ENCODE data around the gene CDK2.
"Not testable (repeated sequence)": the region's sequence is repeated elsewhere in the genome, so short reads cannot be mapped to it uniquely, and the experiment has no call there.

Gene CDK2

DNA sequence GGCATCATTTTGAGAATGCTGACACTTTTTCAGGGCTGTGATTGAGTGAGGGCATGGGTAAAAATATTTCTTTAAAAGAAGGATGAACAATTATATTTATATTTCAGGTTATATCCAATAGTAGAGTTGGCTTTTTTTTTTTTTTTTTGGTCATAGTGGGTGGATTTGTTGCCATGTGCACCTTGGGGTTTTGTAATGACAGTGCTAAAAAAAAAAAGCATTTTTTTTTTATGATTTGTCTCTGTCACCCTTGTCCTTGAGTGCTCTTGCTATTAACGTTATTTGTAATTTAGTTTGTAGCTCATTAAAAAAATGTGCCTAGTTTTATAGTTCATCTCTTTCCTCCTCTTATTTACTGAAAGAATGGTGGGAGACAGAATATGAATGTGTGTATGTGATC lies 5.8 kb downstream of the CDK2 start:
- TF ChIP-seq, protein P1, sequence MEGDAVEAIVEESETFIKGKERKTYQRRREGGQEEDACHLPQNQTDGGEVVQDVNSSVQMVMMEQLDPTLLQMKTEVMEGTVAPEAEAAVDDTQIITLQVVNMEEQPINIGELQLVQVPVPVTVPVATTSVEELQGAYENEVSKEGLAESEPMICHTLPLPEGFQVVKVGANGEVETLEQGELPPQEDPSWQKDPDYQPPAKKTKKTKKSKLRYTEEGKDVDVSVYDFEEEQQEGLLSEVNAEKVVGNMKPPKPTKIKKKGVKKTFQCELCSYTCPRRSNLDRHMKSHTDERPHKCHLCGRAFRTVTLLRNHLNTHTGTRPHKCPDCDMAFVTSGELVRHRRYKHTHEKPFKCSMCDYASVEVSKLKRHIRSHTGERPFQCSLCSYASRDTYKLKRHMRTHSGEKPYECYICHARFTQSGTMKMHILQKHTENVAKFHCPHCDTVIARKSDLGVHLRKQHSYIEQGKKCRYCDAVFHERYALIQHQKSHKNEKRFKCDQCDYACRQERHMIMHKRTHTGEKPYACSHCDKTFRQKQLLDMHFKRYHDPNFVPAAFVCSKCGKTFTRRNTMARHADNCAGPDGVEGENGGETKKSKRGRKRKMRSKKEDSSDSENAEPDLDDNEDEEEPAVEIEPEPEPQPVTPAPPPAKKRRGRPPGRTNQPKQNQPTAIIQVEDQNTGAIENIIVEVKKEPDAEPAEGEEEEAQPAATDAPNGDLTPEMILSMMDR (IDR thresholded peaks at IDR 0.05) = no peak
- H3K27ac ChIP-seq = peak overlapping the region; percentile 90 to 97
- no peak for DNase-seq (ENCODE audit: low spot score)
- H3K4me3 ChIP-seq = peak overlapping the region; percentile 78

DNA sequence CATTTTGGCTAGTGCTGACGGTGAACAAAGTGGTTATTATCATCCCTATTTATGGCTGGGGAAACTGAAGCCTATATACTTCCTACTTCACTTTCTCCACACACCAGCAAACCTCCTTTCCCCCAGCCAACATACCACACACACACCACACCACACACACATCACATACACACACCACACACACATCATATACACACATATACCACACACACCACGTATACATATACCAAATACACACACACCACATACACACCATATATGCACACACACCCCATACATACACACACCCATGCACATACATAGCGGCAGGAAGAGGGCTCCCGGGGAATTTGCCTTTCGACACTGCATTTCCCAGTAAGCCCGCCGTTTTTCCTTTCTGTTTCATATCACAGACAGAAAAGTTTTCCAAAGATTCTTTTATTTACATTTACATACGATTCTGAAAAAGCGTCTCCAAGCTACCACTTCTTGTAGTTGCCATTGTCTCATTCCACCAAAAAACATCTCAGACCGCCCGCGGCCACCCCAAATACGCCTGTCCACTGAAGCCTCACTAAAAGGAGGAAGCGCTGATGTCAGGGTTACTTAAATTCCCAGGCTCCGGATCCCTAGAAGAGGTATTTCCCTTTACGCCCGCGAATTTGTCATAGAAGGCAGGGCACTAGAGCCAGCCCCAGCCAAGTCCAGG lies 6.4 kb downstream of the CDK2 start:
- no peak for DNase-seq (ENCODE audit: low spot score)
- H3K27ac ChIP-seq = peak overlapping the region; percentile 90 to 97

DNA sequence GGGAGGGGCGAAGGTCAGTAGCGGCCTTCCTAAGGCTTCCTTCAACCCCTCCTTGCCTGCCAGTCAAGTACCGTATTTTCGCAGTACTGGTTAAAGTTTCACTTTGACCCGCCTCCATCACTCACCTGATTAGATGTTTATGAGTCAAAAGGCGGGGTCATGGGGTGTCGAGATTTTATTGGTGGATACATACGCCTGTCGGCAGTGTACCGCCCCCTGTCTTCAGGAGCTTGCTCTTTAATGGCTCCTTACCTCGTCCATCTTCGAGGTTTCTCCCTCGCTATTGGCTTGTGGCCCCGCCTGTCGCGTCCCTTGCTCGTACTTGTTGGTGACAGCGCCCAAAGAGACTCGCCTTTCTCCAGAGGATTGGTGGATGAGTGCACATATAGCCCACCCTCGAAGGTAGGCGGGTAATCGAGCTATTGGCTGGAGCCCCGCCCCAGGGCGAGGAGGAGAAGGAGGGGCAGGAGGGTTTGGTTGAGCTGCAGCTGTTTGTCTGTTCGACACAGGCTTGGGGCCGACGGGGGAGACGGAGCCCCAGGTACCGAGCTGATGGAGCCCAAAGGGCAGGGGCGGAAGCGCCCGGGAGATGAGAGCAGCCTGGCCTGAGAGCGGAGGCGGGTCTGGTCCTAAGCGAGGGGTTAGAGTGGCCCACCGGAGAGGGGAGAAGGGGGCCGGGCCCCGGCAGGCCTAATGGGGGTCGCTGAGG lies 7.1 kb downstream of the CDK2 start, which contains the start of gene RAB5B:
Gene RAB5B, plus strand, starts transcription at position 480 of the 709 bp plus-strand sequence. CDS start 12,883 bp downstream, outside the sequence.
- Histone ChIP-seq H3K27ac (peak within 1 kb of the TSS; percentile 97 to 99), H3K4me3 (peak within 1 kb of the TSS; percentile 93)
- TF ChIP-seq, protein P1 (IDR thresholded peaks at IDR 0.05) = no peak
- peak; percentile 100 for DNase-seq (ENCODE audit: low spot score)

More for the DNA sequence above, 6.4 kb downstream of the CDK2 start:
- TF ChIP-seq, protein P1 (IDR thresholded peaks at IDR 0.05) = no peak
- peak overlapping the region; percentile 78 for H3K4me3 ChIP-seq

DNA sequence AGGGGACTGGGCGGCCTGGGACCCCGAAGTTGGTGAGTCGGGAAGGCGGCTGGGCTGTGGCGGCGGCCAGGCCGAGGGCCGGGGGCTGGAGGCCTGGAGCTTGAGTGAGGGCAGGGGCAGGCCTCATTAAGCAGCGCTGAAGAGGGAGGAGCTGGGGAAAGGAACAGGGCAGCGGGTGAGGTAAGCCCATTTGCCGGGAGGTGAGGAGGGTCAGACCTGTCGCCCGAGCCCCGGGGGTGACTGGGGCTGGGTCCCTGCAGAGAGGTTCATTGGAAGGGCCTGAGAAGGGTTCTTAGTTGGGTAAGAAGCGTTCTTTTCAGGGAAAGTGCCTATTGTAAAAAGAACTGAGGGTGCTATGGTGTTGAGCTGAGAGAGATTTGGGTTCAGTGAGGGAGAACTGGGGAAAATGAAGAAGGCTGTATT lies 7.7 kb downstream of the CDK2 start:
- TF ChIP-seq, protein P1 (IDR thresholded peaks at IDR 0.05) = no peak
- Histone ChIP-seq H3K27ac (peak overlapping the region; percentile 97 to 99), H3K4me3 (peak overlapping the region; percentile 93)
- DNase-seq (ENCODE audit: low spot score) = no peak

DNA sequence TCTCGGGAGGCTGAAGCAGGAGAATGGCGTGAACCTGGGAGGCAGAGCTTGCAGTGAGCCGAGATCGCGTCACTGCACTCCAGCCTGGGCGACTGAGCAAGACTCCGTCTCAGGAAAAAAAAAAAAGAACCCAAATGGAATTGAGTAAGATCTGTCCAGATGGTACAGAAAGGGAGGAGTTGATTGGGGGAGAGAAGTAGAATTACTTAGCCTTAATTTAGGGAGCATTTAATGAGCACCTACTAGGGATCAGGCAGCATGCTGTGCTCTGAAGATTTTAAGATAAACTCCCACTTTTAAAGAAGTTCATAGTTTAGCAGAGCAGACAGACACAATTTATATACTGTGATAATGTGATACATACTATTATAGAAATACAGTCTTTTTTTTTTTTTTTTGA lies 11.8 kb downstream of the CDK2 start:
- no peak overlapping the region for H3K27ac ChIP-seq
- DNase-seq (ENCODE audit: low spot score) = no peak
- no peak overlapping the region for H3K4me3 ChIP-seq
- TF ChIP-seq, protein P1 (IDR thresholded peaks at IDR 0.05) = no peak

DNA sequence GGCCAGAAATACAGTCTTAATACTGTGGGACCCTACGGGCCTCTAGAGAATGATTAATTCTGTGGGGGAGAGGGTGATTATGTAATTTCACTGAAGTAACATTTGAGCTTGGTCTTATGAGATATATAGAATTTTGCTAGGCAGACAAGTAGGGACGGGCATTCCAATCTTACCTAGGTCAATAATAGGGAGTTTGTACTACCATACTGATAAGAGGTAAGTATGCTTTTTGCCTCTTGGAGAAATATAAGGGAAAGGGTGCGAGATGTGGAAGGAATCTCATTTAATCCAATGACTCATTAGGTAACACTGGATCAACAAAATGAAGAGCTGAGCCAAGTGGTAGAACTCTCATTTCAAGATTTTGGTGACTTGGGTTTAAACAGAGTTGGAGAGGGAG lies 12.4 kb downstream of the CDK2 start:
- Histone ChIP-seq H3K4me3 (no peak overlapping the region), H3K27ac (no peak overlapping the region)

DNA sequence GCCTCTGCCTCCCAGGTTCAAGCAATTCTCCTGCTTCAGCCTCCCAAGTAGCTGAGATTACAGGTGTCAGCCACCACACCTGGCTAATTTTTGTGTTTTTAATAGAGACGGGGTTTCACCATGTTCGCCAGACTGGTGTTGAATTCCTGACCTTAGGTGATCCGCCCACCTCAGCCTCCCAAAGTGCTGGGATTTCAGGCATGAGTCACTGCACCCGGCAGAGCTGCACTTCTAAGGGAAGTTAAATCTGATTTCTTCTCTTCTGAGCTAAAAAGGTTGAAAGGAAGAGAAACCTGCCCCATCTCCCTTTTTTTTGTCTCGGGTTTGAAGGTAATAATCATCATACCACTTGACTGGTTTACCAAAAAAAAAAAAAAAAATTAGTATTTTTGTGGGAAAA lies 15.3 kb downstream of the CDK2 start:
- not testable (repeated sequence) for H3K4me3 ChIP-seq; DNase-seq (ENCODE audit: low spot score); H3K27ac ChIP-seq

More for the DNA sequence above, 12.4 kb downstream of the CDK2 start:
- no peak for DNase-seq (ENCODE audit: low spot score)
- TF ChIP-seq, protein P1 (IDR thresholded peaks at IDR 0.05) = no peak
